ENCODE measurements around the gene DMRT3.

Gene DMRT3

DNA sequence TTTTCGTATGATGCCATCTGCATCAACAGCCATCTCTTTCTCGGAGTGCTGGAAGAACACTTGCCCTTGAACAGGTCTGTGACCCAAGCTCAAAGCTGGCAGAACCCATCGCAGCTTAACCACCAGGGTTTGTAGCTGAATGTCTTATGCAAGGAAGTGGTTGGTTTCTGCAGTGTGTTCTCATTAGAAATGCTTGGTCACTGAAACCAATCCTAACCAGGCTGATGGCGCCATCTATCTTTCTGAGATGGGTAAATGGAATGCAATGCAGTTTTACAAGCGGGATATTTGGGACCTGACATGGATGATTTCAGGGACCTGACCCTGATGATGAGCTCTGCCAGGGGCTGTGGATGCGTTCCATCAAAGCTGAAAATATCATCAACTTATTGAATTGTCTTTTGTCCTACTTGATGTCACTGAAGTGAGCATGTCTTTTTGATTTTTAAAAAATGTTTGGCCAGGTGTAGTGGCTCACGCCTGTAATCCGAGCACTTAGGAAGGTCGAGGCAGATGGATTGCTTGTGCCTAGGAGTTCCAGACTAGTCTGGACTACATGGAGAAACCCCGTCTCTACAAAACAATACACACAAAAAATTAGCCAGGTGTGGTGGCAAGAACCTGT is 28.7 kb downstream of the DMRT3 start:
- no peak for DNase-seq

DNA sequence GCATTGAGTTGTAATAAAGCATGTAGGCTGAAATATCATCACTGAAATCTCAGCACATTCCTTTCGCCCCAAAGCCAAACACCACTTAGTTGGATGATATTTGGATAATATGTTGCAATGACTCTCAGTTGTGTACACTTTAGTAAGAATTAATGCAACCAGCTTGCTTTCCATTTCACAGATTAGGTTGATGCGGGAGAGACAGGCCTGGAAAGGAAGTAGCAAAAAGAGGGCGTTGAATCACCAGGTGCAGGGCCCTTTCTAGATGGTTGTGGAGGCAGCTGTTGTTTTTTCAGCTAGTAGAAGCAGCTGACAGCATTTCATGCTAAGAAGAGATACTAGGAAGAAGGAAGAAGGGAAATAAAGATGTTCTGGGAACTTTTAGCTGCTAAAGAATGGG is 30.9 kb downstream of the DMRT3 start:
- no peak for DNase-seq

DNA sequence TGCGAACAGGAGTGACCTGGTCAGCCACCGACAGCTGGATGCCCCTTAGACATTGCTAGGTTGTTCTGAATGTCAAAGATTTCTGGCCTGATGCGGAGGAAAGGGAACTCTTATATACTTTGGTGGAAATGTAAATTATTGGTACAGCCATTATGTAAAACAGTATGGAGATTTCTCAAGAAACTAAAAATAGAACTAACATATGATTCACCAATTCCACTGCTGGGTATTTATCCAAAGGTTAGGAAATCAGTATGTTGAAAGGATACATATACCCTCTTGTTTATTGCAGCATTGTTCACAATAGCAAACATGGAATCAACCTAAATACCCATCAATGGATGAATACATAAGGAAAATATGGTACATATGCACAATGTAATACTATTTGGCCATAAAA is 31.8 kb downstream of the DMRT3 start:
- DNase-seq: no peak

DNA sequence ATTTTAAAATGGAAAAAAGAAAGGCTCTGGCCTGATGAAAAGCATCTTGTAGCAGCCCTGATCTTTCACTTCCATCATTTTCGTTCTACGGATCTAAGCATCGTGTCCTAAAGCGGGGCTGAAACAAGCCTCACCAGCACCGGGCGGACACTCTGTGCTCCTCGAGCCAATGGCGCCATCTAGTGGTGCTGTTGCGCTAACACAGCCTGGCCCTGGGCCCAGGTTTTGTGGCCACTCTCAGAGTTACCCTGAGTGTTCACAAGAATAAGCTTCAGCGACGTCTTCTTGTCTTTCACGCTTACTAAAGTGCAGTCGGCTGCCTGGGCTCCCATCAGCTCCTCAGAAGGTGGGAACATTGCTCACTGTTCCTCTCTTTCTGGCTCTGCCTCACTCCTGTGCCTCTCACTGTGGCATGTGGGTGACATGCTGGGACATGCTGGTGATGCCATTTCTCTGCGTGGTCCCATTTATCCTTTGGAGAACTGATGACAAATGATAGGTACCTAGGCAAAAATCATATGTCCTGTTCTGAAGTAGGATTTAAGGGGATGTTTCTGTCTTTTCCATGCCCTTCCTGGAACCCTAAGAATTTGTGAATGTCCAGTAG is 32.7 kb downstream of the DMRT3 start:
- DNase-seq: peak; percentile 85 to 87

DNA sequence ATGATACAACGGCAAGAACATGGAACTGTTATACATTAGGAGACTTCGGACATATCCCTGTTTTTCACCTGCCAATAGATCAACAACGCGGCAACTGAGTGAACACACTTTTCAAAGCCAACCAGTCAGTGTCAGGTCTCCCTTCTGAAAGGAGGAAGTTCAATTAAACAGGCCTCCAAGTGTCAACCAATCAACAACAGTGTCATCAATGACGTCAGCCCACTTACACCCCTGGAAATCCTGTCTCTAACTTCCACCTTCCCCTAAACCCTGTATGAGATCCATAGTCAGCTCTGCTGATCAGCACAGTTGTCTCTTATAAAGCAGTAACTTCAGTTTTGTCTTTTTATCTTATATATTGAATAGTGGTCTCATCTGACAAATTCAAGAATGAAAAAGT is 36.6 kb downstream of the DMRT3 start:
- no peak for DNase-seq

DNA sequence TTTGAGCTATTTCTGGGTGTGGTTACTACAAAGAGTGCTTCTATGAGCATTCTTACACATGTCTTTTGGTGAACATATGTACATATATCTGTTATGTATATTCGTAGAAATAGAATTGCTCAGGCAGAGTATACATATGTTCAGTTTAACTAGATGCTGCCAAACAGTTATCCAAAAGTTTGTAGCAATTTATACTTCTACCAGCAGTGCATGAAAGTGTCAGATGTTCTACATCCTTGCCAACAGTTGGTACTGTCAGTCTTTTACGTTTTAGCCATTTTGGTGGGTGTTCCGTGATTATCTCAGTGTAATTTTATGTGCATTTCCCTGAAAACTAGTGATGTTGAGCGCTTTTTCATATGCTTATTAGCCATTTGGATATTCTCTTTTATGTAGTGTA is 37.8 kb downstream of the DMRT3 start:
- DNase-seq: no peak

DNA sequence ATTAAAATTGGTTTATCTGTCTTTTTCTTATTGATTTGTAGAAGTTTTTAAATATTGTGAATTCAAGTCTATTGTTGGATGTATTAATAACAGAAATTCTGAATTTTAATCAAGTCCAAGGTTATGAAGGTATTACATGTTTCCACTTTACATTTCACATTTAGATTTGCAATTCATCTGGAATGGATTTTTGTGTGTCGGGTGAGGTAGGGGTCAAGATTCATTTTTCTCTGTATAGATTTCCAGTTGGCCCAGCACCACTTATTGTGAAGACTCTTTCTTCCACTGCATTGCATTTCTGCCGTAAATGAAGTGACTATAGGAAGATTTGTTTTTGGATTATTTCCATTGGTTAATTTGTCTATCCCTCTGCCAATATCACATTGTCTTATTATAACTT is 38.2 kb downstream of the DMRT3 start:
- no peak for DNase-seq

DNA sequence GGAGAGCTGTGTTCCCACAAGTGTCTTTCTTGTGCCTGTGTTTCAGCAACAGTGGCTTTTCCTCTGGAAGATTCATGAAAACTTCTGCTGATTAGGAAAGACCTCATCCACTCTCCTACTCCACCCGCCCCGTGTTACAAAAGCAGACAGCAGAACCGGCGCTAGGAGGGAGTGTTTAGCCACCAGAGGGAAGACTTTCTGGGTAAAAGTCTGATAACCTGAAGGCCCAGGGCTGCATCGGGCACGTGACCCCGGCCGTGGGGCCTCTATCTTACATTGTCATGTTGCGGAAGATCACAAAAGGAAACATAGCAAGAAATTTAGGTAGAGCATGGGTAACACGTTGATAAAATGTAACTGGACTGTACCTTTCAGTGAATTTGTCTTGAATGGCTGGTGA is 41.7 kb downstream of the DMRT3 start:
- DNase-seq: peak in 1 of 2 experiments; percentile 20

DNA sequence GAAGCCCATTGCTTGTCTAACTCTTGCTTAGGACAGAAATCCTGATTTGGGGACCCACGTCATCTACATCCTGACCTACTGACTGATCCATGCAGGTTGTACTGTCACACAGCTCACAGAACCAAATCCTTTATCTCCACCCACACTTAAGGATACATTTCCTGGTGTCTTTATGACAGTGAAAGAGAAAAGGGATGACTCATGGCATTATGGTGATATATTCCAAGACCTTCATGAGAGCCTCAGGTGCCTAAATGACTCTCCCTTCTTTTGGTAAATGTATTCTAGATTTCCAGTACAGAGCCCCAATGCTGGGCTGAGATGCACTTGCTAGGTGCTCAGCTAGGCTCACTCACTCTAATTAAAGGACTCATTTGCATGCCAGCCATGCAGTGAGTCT is 47.7 kb downstream of the DMRT3 start:
- no peak for DNase-seq

DNA sequence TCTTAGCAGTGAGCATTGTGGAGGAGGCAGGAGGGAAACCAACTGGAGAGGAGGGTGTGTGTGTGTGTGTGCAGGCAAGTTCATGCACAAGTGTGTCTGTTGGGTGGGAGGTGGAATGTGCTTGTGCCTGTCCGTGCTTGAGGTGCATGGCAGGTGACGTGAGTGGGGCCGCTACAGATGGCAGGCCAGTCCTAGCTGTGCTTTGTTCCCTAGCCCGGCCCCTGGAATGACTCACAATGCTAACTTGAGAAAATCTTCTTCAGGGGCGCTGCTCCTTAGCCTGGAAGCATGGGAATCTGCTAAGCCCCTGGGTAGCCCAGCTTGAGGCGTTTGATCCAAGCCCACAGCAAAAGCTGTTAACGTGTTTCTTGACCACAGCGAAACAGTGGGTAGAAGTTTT is 48.7 kb downstream of the DMRT3 start:
- DNase-seq: no peak

DNA sequence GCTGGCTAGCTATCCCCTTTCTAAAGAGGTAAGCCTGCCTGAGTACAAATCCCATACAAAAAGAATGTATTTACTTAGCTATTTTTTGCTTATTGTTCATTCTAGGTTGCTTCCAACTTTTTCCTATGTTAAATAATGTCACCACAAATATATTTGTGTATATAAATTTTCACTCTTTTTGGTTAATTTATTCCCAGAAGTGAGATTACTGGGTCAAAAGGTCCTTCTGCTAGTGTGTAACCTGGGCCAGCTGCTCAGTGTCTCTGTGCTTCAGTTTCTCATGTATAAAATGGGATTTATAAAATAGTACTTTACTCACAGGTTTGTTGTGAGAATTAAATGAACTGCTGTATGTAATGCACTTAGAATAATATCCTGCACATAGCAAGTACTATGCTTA is 49.8 kb downstream of the DMRT3 start:
- DNase-seq: no peak

DNA sequence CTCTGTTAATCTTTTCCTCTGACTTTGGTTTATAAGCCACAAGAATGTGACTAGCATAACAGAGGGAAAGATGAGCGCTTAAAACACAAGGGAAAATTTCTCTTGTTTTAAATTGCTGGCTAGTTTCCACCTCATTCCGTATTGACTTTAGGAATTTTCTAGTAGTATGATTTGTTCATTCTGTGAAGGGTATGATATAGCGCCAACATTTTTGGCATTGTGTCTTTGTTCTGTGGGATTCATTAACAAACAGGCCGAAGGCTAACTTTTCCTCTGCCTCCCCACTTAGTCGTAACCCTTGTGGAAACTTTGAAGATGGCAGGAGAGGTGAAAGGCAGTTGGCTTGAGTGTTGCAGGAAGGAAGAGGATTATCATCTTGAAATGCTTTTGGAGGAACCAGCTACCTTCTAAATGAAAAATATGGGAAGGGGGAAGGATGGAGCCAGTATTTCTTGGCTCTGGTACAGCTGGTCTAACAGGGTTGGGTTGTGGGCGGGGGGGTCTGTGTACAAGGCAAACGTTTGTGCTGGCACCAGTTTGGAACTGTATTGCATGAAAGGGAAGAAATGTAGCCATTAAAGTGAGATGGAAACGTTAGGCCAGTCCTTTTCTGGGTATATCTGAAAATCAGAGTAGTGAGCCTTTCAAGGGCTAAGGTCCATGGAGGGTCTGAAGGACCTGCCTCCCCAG is 52.2 kb downstream of the DMRT3 start:
- no peak for DNase-seq

DNA sequence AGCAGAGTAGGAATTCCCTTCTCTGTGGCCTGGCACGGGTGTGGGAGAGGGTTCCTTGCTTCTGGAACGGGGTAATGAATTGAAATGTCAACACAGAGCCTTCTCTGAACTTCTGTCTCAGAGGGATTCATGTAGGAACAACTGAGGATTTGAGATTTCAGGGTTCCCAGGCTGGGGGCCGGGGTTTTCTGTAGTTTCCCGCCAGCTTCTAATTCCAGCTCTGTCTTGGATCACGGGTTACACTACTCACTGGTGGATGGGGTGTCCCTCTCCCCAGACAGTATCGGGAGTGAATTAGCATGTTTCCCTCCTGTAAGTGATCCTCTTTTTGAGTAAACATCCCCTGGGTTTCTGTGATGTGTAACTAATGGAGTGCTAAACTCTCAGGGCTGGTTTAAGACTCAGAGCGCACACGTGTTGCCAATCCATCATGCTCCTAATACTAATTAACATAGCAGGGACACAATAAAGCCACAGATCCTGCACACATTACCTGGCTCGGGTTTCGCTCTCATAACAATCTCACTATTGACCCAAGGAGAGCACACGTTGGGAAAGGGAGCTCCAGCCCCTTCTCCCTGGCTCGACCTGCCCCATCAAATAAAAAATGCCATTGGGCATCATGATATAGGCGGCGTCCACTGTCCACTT is 55.6 kb downstream of the DMRT3 start:
- DNase-seq: no peak

DNA sequence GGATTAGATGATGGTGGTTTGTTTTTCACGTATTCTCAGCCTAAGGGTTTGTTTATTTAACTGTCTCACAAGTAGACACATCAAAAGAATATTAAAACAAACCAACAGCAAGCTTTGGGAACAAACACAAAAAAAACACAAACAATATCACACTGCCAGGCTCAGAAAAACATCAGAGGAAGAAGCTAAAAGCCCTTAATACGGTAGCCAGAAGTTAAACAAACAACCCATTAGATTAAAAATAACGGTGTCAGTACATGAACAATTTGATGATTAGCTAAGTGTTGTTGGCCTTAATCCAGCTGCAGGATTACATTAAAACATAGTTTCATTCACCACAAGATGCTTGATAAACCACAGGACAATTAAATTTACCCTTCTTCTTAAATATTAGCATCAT is 57.8 kb downstream of the DMRT3 start:
- DNase-seq: no peak

DNA sequence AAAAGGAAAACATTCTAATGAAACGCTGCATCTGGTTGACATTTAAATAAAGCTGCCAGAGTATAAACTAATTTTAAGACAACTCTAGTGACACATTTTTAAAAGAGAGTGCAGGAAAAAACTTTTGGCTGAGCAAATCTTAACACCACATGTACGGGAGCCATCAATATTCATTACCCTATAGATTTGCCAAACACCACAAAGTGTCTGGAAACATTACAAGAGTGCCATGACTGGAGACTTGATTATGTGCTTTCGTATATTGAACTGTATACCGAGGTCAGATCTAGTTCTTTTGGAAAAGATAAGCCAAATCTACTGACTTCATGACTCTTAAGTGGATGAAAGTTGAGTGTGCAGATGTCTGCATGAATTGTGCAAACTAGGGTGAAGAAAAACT is 63.1 kb downstream of the DMRT3 start:
- DNase-seq: no peak
